HepG2 (cell line): ENCODE measurements around the gene ZNF524. TPM values are rescaled to one million over a fixed set of nuclear protein-coding genes. Genes with fewer than 3 reads are reported as not detected.

Source experiments
- FOXA3 ChIP-seq: IDR thresholded peaks from 2 replicates; pipeline ENCODE4 v1.6.1; 2016; ENCODE audit warnings: missing genetic modification reagents, missing compliant biosample characterization
- GATAD1 ChIP-seq: IDR thresholded peaks from 2 replicates; pipeline ENCODE4 v1.6.1; 2016; ENCODE audit warnings: missing genetic modification reagents, missing compliant biosample characterization
- HOXA3 ChIP-seq: sonication (generic); formaldehyde crosslinking; IDR thresholded peaks from 2 replicates; pipeline ENCODE4 v1.5.0; 2020; ENCODE audit warnings: missing genetic modification reagents
- JUNB ChIP-seq: sonication (generic); formaldehyde crosslinking; IDR thresholded peaks from 2 replicates; pipeline ENCODE4 v1.8.0; 2022; ENCODE audit warnings: missing genetic modification reagents, mild to moderate bottlenecking, borderline replicate concordance
- MED1 ChIP-seq: sonication (generic); formaldehyde crosslinking; IDR thresholded peaks from 2 replicates; pipeline ENCODE4 v1.4.0; 2020; ENCODE audit warnings: missing genetic modification reagents
- MIER3 ChIP-seq: IDR thresholded peaks from 2 replicates; pipeline ENCODE4 v1.6.1; 2016; ENCODE audit warnings: missing compliant biosample characterization, borderline replicate concordance
- NR1H2 ChIP-seq: sonication (generic); formaldehyde crosslinking; IDR thresholded peaks from 2 replicates; pipeline ENCODE4 v1.8.1; 2022; ENCODE audit warnings: low read depth, missing genetic modification reagents, borderline replicate concordance
- RCOR2 ChIP-seq: IDR thresholded peaks from 2 replicates; pipeline ENCODE4 v1.6.1; 2016; ENCODE audit warnings: missing biosample characterization, missing genetic modification reagents
- SETDB1 ChIP-seq: sonication (generic); formaldehyde crosslinking; IDR thresholded peaks from 2 replicates; pipeline ENCODE4 v1.5.1; 2020; ENCODE audit warnings: missing genetic modification reagents, mild to moderate bottlenecking, borderline replicate concordance
- SMC3 ChIP-seq: IDR thresholded peaks from 2 replicates; pipeline ENCODE4 v1.6.1; 2011; ENCODE audit warnings: low read length, improper control_type of control experiment
- TEAD3 ChIP-seq: optimal IDR thresholded peaks from 2 replicates; pipeline ENCODE3; 2016; ENCODE audit warnings: borderline replicate concordance
- ZMYM4 ChIP-seq: sonication (generic); formaldehyde crosslinking; IDR thresholded peaks from 2 replicates; pipeline ENCODE4 v1.8.1; 2023; ENCODE audit warnings: mild to moderate bottlenecking, missing genetic modification reagents
- ZSCAN5A ChIP-seq: sonication (generic); formaldehyde crosslinking; IDR thresholded peaks from 2 replicates; pipeline ENCODE4 v1.8.0; 2022; ENCODE audit warnings: mild to moderate bottlenecking, missing genetic modification reagents, borderline replicate concordance
- polyA plus RNA-seq, 8 experiments: library from polyadenylated mRNA; depleted of rRNA in 3 of 8; stranded (reverse) in 7 of 8; unstranded in 1 of 8; fragments of >200 nt; fragmentation: Illumina TruSeq in 4 of 8; extraction: Trizol in 4 of 8; gene quantifications; 2 replicates each; pipeline versions ENCODE4 v1.2.1 to v1.2.3, GENCODE V29; 2011 to 2016; ENCODE audit warnings: low read depth in 4 of 8, missing spikeins in 1 of 8, mixed read lengths in 1 of 8; ENCODE audit not compliant: insufficient read depth in 1 of 8
- total RNA-seq, 5 experiments: library from RNA; depleted of rRNA; stranded (reverse); fragments of >200 nt; fragmentation: Illumina TruSeq; extraction: Trizol; gene quantifications; 2 replicates each; pipeline ENCODE4 v1.2.3, GENCODE V29; 2016; ENCODE audit warnings: low read depth in 1 of 5
- TF ChIP-seq, protein P1 (sequence below): sonication (generic); formaldehyde crosslinking; IDR thresholded peaks from one replicate; pipeline ENCODE4 v1.5.1; 2020; ENCODE audit warnings: mild to moderate bottlenecking, missing genetic modification reagents; ENCODE audit errors: not compliant biosample characterization
- TF ChIP-seq, protein P2 (sequence below): sonication (generic); formaldehyde crosslinking; IDR thresholded peaks from 2 replicates; pipeline ENCODE4 v1.9.0; 2022; ENCODE audit warnings: missing genetic modification reagents, mild to moderate bottlenecking, borderline replicate concordance
- TF ChIP-seq, protein P3 (sequence below): sonication (generic); formaldehyde crosslinking; IDR thresholded peaks from 2 replicates; pipeline ENCODE4 v1.4.0; 2020; ENCODE audit warnings: missing genetic modification reagents, borderline replicate concordance

The ZNF524 gene
- total and polyA plus RNA-seq, 2 of the 13 experiments (the other 11 are each of a cell fraction or from before 2014, with no cell fraction given), result 3.2 to 4.6 TPM

DNA sequence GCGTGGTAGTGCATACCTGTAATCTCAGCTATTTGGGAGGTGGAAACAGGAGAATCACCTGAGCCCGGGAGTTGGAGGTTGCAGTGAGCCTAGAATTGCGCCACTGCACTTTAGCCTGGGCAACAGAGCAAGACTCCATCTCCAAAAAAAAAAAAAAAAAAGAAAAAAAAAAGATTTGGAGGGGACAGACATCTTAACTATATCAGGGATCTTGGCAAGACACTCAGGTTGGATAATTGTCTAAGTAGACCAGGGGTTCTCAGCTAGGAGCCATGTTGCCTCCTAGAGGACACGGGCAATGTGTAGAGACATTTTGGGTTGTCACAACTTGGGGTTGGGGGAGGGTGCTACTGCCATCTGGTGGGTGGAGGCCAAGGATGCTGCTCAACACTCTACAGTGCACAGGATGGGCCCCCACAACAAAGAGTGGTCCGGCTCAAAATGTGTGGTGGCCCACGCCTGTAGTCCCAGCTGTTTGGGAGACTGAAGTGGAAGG is 38.8 kb downstream of the ZNF524 start (continued):
- TF ChIP-seq, protein P1, sequence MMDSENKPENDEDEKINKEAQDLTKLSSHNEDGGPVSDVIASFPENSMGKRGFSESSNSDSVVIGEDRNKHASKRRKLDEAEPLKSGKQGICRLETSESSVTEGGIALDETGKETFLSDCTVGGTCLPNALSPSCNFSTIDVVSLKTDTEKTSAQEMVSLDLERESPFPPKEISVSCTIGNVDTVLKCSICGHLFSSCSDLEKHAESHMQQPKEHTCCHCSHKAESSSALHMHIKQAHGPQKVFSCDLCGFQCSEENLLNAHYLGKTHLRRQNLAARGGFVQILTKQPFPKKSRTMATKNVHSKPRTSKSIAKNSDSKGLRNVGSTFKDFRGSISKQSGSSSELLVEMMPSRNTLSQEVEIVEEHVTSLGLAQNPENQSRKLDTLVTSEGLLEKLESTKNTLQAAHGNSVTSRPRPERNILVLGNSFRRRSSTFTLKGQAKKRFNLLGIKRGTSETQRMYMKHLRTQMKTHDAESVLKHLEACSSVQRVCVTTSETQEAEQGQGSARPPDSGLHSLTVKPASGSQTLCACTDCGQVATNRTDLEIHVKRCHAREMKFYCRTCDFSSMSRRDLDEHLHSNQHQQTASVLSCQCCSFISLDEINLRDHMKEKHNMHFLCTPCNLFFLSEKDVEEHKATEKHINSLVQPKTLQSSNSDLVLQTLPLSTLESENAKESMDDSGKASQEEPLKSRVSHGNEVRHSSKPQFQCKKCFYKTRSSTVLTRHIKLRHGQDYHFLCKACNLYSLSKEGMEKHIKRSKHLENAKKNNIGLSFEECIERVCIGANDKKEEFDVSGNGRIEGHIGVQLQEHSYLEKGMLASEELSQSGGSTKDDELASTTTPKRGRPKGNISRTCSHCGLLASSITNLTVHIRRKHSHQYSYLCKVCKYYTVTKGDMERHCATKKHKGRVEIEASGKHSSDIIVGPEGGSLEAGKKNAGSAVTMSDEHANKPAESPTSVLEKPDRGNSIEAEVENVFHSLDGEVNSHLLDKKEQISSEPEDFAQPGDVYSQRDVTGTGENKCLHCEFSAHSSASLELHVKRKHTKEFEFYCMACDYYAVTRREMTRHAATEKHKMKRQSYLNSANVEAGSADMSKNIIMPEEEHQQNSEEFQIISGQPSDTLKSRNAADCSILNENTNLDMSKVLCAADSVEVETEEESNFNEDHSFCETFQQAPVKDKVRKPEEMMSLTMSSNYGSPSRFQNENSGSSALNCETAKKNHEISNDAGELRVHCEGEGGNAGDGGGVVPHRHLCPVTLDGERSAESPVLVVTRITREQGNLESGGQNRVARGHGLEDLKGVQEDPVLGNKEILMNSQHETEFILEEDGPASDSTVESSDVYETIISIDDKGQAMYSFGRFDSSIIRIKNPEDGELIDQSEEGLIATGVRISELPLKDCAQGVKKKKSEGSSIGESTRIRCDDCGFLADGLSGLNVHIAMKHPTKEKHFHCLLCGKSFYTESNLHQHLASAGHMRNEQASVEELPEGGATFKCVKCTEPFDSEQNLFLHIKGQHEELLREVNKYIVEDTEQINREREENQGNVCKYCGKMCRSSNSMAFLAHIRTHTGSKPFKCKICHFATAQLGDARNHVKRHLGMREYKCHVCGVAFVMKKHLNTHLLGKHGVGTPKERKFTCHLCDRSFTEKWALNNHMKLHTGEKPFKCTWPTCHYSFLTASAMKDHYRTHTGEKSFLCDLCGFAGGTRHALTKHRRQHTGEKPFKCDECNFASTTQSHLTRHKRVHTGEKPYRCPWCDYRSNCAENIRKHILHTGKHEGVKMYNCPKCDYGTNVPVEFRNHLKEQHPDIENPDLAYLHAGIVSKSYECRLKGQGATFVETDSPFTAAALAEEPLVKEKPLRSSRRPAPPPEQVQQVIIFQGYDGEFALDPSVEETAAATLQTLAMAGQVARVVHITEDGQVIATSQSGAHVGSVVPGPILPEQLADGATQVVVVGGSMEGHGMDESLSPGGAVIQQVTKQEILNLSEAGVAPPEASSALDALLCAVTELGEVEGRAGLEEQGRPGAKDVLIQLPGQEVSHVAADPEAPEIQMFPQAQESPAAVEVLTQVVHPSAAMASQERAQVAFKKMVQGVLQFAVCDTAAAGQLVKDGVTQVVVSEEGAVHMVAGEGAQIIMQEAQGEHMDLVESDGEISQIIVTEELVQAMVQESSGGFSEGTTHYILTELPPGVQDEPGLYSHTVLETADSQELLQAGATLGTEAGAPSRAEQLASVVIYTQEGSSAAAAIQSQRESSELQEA, result no peak
- TF ChIP-seq RCOR2 (0 out of 2 replicates have a peak, but pooled peaks have one; percentile 33), SETDB1 (no peak), TEAD3 (peak; percentile 18), GATAD1 (CRISPR knock-in tag) (peak; percentile 82), ZMYM4 (peak; percentile 91), ZSCAN5A (CRISPR knock-in tag) (no peak), MIER3 (CRISPR knock-in tag) (no peak), MED1 (CRISPR knock-in tag) (no peak), JUNB (CRISPR knock-in tag) (no peak), FOXA3 (CRISPR knock-in tag) (peak; percentile 19; the same call in 1 of the 2 replicates), HOXA3 (CRISPR knock-in tag) (peak; percentile 52; the same call in 1 of the 2 replicates), NR1H2 (CRISPR knock-in tag) (no peak), SMC3 (peak; percentile 28; the same call in 1 of the 2 replicates)
- TF ChIP-seq, protein P2, sequence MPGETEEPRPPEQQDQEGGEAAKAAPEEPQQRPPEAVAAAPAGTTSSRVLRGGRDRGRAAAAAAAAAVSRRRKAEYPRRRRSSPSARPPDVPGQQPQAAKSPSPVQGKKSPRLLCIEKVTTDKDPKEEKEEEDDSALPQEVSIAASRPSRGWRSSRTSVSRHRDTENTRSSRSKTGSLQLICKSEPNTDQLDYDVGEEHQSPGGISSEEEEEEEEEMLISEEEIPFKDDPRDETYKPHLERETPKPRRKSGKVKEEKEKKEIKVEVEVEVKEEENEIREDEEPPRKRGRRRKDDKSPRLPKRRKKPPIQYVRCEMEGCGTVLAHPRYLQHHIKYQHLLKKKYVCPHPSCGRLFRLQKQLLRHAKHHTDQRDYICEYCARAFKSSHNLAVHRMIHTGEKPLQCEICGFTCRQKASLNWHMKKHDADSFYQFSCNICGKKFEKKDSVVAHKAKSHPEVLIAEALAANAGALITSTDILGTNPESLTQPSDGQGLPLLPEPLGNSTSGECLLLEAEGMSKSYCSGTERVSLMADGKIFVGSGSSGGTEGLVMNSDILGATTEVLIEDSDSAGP, result peak; percentile 45; the same call in 1 of the 2 replicates
- TF ChIP-seq, protein P3, sequence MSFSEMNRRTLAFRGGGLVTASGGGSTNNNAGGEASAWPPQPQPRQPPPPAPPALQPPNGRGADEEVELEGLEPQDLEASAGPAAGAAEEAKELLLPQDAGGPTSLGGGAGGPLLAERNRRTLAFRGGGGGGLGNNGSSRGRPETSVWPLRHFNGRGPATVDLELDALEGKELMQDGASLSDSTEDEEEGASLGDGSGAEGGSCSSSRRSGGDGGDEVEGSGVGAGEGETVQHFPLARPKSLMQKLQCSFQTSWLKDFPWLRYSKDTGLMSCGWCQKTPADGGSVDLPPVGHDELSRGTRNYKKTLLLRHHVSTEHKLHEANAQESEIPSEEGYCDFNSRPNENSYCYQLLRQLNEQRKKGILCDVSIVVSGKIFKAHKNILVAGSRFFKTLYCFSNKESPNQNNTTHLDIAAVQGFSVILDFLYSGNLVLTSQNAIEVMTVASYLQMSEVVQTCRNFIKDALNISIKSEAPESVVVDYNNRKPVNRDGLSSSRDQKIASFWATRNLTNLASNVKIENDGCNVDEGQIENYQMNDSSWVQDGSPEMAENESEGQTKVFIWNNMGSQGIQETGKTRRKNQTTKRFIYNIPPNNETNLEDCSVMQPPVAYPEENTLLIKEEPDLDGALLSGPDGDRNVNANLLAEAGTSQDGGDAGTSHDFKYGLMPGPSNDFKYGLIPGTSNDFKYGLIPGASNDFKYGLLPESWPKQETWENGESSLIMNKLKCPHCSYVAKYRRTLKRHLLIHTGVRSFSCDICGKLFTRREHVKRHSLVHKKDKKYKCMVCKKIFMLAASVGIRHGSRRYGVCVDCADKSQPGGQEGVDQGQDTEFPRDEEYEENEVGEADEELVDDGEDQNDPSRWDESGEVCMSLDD, result no peak
